ENCODE results near the gene SLC5A12. TPM values are rescaled to one million over a fixed set of nuclear protein-coding genes. Genes with fewer than 3 reads are reported as not detected.

SLC5A12 gene
- polyA plus RNA-seq, 1 donor from 2014 or later: not detected

GRCh38 chr11:26621132-26621531 lies 100.7 kb downstream of the SLC5A12 start:
- Histone ChIP-seq H4K20me1 (ENCODE audit: insufficient read depth) (no peaks in the 10 kb centered on the region), H3K4me2 (ENCODE audit: low read length) (no peak overlapping the region), H3F3A (ENCODE audit: insufficient read depth, low read length, poor library complexity, severe bottlenecking) (no peaks in the 10 kb centered on the region), H3K9ac (ENCODE audit: low read length) (no peak overlapping the region), H3K27me3 (ENCODE audit: insufficient read depth, low read depth, low read length) (no peaks in the 10 kb centered on the region), H3K79me2 (replicated peaks; ENCODE audit: insufficient read depth, low read length) (no peaks in the 10 kb centered on the region), H2AFZ (ENCODE audit: low read depth, low read length) (no peak overlapping the region), H3K9me3 (ENCODE audit: low read length) (no peaks in the 10 kb centered on the region), H3K9me2 (ENCODE audit: insufficient read depth, low read length) (no peaks in the 10 kb centered on the region), H3K36me3 (ENCODE audit: insufficient read depth, low read length) (no peaks in the 10 kb centered on the region), H3K4me3 (ENCODE audit: low read length) (no peak overlapping the region), H3K27ac (ENCODE audit: low read length) (no peak overlapping the region)
- TF ChIP-seq EZH2 (IDR thresholded peaks at IDR 0.05; ENCODE audit: borderline replicate concordance, insufficient read depth, low read length, poor library complexity, severe bottlenecking): no peak
- TF ChIP-seq TAF1 (IDR thresholded peaks at IDR 0.05; ENCODE audit: low read depth): no peak
- no peak for TF ChIP-seq CTCF (IDR thresholded peaks at IDR 0.05; ENCODE audit: poor library complexity, severe bottlenecking)
- TF ChIP-seq MXI1 (conservative IDR thresholded peaks at IDR 0.05; ENCODE audit: poor library complexity, severe bottlenecking): no peak
- TF ChIP-seq POLR2AphosphoS5 (IDR thresholded peaks at IDR 0.05): no peak
- TF ChIP-seq SMC3 (conservative IDR thresholded peaks at IDR 0.05; ENCODE audit: poor library complexity): no peak
- TF ChIP-seq EP300 (conservative IDR thresholded peaks at IDR 0.05; ENCODE audit: poor library complexity, severe bottlenecking): no peak
- no peak for TF ChIP-seq RAD21 (conservative IDR thresholded peaks at IDR 0.05)
- no peak for TF ChIP-seq REST (IDR thresholded peaks at IDR 0.05; ENCODE audit: borderline replicate concordance)

DNA sequence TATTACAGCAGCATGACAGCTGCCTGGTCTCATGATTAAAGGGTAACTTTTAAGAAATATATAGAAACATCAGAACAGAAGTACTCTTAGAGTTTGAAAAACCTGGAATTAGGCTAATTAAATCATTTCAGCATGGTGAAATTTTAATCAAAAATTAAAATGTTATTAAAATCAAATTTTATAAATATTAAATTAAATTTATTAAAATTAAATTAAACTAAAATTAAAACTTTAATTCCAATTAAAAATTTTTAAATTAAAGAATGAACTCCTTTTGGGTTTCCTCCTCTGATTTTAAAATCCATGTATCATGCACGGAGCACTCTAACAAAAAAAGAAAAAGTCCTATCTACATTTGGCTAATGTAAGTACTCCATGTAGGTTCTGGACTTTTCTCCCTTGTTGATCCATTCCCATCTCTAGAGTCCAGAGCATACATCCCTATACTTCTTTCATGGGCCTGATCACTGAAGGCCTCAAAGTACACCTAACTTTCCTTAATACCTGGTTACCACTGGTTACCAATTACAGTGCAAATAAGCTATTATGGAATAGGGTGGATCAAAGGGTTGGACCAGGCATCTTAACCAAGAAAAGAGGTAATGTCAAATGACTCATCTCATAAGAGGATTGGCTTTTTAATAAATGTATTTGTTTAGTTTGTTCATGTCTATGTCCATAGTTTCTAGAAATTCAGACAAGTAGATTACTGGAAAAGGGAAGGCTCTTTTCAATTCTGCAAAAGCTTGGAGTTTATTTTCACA lies 101.4 kb downstream of the SLC5A12 start:
- Histone ChIP-seq H3K36me3 (ENCODE audit: insufficient read depth, low read length) (no peaks in the 10 kb centered on the region), H3K9ac (ENCODE audit: low read length) (no peak overlapping the region), H3K9me2 (ENCODE audit: insufficient read depth, low read length) (no peaks in the 10 kb centered on the region), H3K27ac (ENCODE audit: low read length) (no peak overlapping the region), H2AFZ (ENCODE audit: low read depth, low read length) (no peak overlapping the region), H3K9me3 (ENCODE audit: low read length) (no peaks in the 10 kb centered on the region), H3K4me3 (ENCODE audit: low read length) (no peak overlapping the region), H3K79me2 (replicated peaks; ENCODE audit: insufficient read depth, low read length) (no peaks in the 10 kb centered on the region), H3K27me3 (ENCODE audit: insufficient read depth, low read depth, low read length) (no peaks in the 10 kb centered on the region), H3K4me2 (ENCODE audit: low read length) (no peak overlapping the region), H3F3A (ENCODE audit: insufficient read depth, low read length, poor library complexity, severe bottlenecking) (no peaks in the 10 kb centered on the region), H4K20me1 (ENCODE audit: insufficient read depth) (no peaks in the 10 kb centered on the region)
- TF ChIP-seq POLR2AphosphoS5 (IDR thresholded peaks at IDR 0.05) (no peak), EP300 (conservative IDR thresholded peaks at IDR 0.05; ENCODE audit: poor library complexity, severe bottlenecking) (no peak), TAF1 (IDR thresholded peaks at IDR 0.05; ENCODE audit: low read depth) (no peak), REST (IDR thresholded peaks at IDR 0.05; ENCODE audit: borderline replicate concordance) (no peak), SMC3 (conservative IDR thresholded peaks at IDR 0.05; ENCODE audit: poor library complexity) (no peak), MXI1 (conservative IDR thresholded peaks at IDR 0.05; ENCODE audit: poor library complexity, severe bottlenecking) (no peak), CTCF (IDR thresholded peaks at IDR 0.05; ENCODE audit: poor library complexity, severe bottlenecking) (no peak), EZH2 (IDR thresholded peaks at IDR 0.05; ENCODE audit: borderline replicate concordance, insufficient read depth, low read length, poor library complexity, severe bottlenecking) (no peak), RAD21 (conservative IDR thresholded peaks at IDR 0.05) (no peak)

Measured in neural cell (in vitro differentiated cells).